ENCODE measurements around the gene ZNF564.
"Not testable (repeated sequence)": the region's sequence is repeated elsewhere in the genome, so short reads cannot be mapped to it uniquely, and the experiment has no call there.

Gene ZNF564

GRCh38 chr19:12551060-12551832, at the start of gene ZNF564:
Gene ZNF564 (minus strand): TSS chr19:12551482. CDS start chr19:12551332, 150 bp downstream.
- peak; percentile 100 for DNase-seq

- no peak for DNase-seq
Observed at GRCh38 chr19:12597594-12597993, 46.3 kb upstream of the ZNF564 start.

GRCh38 chr19:12596927-12597548, 45.8 kb upstream of the ZNF564 start:
- no peak for DNase-seq

GRCh38 chr19:12596485-12596884, 45.2 kb upstream of the ZNF564 start:
- no peak for DNase-seq

GRCh38 chr19:12581100-12581499, 29.8 kb upstream of the ZNF564 start:
- no peak for DNase-seq

- no peak for DNase-seq
Observed at GRCh38 chr19:12580180-12580694, 29.0 kb upstream of the ZNF564 start.

GRCh38 chr19:12578641-12579040, 27.4 kb upstream of the ZNF564 start:
- no peak for DNase-seq

- peak; percentile 95 for DNase-seq
Observed at GRCh38 chr19:12574036-12574435, 22.8 kb upstream of the ZNF564 start.

DNA sequence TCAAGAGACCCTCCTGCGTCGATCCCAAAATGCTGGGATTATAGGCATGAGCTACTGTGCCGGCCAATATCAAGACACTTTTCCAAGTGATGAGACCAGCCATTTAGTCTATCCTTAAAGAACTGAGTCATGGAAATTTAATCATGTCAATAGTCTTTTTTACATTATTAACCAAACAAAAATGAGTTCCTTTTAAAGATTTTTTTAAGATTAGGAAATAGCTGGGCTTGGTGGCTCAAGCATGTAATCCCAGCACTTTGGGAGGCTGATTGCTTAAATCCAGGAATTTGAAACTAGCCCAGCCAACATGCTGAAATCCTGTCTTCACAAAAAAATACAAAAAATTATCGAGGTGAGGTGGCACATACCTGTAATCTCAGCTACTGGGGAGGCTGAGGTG, 16.7 kb upstream of the ZNF564 start:
- DNase-seq, result no peak

DNA sequence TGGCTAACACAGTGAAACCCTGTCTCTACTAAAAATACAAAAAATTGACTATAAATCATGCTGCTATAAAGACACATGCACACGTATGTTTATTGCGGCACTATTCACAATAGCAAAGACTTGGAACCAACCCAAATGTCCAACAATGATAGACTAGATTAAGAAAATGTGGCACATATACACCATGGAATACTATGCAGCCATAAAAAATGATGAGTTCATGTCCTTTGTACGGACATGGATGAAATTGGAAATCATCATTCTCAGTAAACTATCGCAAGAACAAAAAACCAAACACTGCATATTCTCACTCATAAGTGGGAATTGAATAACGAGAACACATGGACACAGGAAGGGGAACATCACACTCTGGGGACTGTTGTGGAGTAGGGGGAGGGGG, 15.1 kb upstream of the ZNF564 start:
- DNase-seq, result not testable (repeated sequence)

GRCh38 chr19:12564016-12564664, 12.9 kb upstream of the ZNF564 start:
- DNase-seq, result peak; percentile 95

DNA sequence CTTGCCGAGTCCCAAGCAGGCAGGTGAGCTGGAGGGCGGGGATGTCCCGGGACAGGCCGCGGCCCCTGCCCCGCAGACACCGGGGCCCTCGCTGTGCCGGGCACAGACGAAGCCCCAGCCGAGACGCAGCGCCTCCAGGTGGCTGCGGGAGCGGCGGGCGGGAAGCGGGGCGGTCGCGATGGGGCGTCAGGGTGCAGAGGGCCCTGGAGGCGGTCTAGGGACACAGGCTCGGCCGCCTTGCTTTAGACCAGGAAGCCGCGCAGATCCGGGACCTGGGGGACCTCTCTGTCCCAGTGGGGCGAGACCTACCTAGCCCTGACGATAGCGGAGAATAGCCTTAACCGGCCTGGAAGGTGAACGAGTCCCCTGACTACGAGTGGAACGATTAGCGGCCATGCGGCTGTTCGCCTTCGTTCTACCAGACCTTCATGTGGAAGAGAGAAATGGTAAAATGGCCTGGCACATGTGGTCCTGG, 4.2 kb upstream of the ZNF564 start:
- DNase-seq, result no peak

- no peak for DNase-seq
Observed at GRCh38 chr19:12546903-12547302, 4.4 kb downstream of the ZNF564 start.

DNA sequence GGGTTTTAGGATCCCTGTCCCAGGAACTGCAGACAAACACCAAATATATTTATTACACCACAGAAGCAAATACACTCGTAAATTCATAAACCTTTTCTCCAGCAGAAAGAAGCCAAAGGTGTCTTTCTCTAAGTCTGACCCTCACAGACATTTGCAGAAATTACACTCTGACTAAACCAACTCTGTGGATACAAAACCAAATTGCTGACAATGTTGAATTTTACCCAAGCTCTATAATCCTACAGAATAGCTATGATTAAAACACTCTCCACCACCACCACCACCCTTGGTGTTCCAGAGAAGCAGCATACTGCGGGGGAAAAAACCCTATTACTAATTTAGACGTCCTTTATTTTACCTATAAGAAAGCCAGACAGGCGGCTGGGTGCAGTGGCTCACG, 5.2 kb downstream of the ZNF564 start:
- DNase-seq, result no peak

DNA sequence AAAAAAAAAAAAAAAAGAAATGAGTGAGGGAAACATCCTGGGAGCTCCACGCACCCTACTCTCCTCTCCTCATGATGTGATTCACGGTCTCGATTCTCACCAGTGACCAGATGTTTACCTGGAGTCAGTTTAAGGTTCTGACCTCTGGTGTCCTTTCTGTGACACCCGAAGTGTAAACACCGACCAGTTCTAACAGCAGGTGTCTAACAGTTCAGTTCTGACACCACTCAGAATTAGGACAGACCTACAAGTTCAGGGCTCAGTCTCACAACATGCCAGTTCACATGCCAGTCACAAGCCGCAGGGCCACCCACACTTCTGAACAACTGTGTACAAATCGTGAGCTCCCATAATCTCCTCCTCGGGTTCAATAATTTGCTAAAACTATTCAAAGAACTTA, 6.0 kb downstream of the ZNF564 start:
- DNase-seq, result no peak

DNA sequence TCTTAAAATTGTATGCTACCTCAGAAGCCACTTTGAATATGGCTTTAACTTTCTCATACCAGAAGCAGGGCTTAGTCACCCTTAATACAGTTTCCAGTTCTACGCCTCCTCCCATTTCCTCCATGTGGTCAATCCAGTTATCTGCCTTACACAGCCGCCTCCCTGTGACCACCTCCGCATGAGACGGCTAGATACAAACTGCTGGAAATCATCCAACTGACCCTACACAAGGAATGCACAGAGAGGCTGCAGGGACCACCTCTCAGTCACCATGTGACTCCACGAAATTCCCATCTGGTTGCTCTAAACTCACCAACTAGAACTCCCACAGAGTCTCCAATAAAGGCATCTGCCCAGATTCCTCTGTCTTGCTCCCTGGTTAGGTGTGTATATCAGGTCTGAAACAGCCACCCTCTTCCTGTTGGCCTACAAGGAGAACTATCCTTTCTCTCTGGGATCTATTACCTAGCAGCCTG, 6.8 kb downstream of the ZNF564 start:
- DNase-seq, result no peak

DNA sequence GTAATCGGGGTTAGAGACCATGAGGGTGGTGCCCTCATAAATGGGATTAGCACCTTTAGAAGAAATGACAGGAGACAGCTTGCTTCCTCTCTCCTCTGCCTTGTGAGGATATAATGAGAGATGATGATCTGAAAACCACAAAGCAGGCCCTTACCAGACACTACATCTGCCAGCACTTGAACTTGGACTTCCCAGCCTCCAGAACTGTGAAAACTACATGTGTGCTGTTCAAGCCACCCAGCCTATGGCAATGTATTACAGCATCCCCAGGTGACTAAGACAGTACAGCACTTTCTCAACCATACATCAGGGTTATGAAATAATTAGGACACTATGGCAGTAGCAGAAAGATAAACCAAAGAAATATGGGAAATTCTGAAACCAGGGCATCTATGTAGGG, 7.4 kb downstream of the ZNF564 start:
- DNase-seq, result no peak

DNA sequence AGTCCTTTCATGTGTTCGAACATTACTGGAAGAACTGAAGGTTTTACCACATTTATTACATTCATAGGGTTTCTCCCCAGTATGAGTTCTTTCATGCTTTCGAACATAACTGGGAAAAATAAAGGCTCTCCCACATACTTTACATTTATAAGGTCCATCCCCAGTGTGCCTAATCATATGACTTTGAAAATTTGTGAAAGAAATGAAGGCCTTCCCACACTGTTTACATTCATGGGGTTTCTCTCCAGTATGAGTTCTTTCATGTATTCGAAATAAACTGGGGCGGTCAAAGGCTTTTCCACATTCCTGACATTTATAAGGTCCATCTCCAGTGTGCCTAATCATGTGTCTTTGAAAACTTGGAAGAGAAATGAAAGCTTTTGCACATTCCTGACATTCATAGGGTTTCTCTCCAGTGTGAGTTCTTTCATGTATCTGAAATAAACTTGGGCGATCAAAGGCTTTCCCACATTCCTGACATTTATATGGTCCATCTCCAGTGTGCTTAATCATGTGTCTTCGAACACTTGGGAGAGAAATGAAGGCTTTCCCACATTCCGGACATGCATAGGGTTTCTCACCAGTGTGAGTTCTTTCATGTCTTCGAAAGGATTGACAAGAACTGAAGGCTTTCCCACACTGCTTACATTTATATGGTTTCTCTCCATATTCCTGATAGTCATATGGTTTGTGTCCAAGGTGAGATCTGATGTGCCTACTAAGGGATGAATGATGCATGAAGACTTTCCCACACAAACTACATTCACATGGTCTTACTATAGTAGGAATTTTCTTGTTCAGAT, 24.0 kb downstream of the ZNF564 start:
- DNase-seq, result no peak

GRCh38 chr19:12526542-12526941, 24.7 kb downstream of the ZNF564 start:
- no peak for DNase-seq

GRCh38 chr19:12521996-12522395, 29.3 kb downstream of the ZNF564 start:
- peak; percentile 28 for DNase-seq

- no peak for DNase-seq
Observed at GRCh38 chr19:12513531-12514061, 37.7 kb downstream of the ZNF564 start.

DNA sequence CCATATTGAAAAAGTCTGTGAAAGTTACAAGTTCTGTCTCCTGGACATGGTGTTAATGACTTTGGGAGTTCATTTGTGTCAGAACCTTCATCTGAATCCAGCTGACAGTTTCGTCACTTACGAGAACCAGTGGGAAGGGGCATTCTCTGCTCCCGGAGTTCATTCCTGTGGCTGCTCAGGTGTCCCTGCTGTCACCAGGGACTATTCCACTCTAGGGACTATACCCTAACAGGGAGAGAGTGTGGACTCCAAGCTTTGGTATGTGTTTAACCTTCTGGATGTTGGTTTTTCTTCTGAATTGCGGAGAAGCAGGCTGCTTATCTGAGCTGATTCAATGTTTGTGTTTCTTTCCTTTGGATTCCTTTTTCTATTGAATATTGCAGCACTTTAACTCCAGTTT, 54.2 kb downstream of the ZNF564 start:
- no peak for DNase-seq
